ENCODE measurements around the gene PRDM16. TPM values are rescaled to one million over a fixed set of nuclear protein-coding genes. Genes with fewer than 3 reads are reported as not detected.

PRDM16 gene
- total and polyA plus RNA-seq, 2 of the 8 experiments (the other 6 are each of a cell fraction or from before 2014, with no cell fraction given), result 0.39 to 0.43 TPM

- H3K14ac ChIP-seq (ENCODE audit: insufficient read length), result no peak overlapping the region
- H2BK120ac ChIP-seq (replicated peaks; ENCODE audit: low read depth, low read length), result no peak overlapping the region
- H3K27ac ChIP-seq (ENCODE audit: low read depth, low read length), result no peak overlapping the region
- no peak for FAIRE-seq
- no peak overlapping the region for H4K91ac ChIP-seq (replicated peaks; ENCODE audit: insufficient read length, low read length)
- H3K9me3 ChIP-seq (ENCODE audit: insufficient read depth in 2 of 2, low read depth in 1 of 2, low read length in 1 of 2), result no peaks in the 10 kb centered on the region; a peak in 1 of 4 replicates
- DNase-seq (ENCODE audit: low read depth in 1 of 2, low spot score in 2 of 2), result no peak
- no peak overlapping the region for H2BK5ac ChIP-seq (ENCODE audit: low read depth, low read length)
- no peak overlapping the region for H3K4me3 ChIP-seq (ENCODE audit: extremely low read depth in 1 of 4, insufficient read depth in 2 of 4, low read depth in 3 of 4, low read length in 4 of 4)
- no peak overlapping the region for H2AFZ ChIP-seq (ENCODE audit: low read length)
- H3K79me2 ChIP-seq (ENCODE audit: control insufficient read depth in 1 of 2, insufficient read depth in 2 of 2, low read length in 2 of 2), result no peaks in the 10 kb centered on the region
- H3K9ac ChIP-seq (replicated peaks in 1 of 4; ENCODE audit: extremely low read depth in 1 of 4, low read depth in 3 of 4, low read length in 3 of 4), result no peak overlapping the region
- no peak overlapping the region for H2BK20ac ChIP-seq (ENCODE audit: low read length)
- no peak overlapping the region for H3K4me2 ChIP-seq (ENCODE audit: insufficient read depth in 1 of 2, low read depth in 2 of 2, low read length in 2 of 2)
- no peaks in the 10 kb centered on the region; a peak in 2 of 7 replicates for H3K27me3 ChIP-seq (replicated peaks in 1 of 4; ENCODE audit: control insufficient read depth in 3 of 4, extremely low read depth in 1 of 4, insufficient read depth in 3 of 4, low read length in 3 of 4)
- H4K8ac ChIP-seq (ENCODE audit: extremely low read depth, insufficient read depth, low read length), result no peak overlapping the region
- H3K18ac ChIP-seq (ENCODE audit: extremely low read depth, low read length), result no peak overlapping the region
- no peak overlapping the region for H3K4ac ChIP-seq (replicated peaks; ENCODE audit: insufficient read length, low read depth, low read length)
- 80% methylated on average over 11 of the region's 11 CpGs; no CpG with 5 or more reads in 1 of the 2 experiments for WGBS, 2 experiments (ENCODE audit: extremely low coverage in 1 of 2, insufficient coverage in 1 of 2, insufficient read length in 1 of 2, insufficient replicate concordance in 2 of 2, low coverage in 1 of 2, low lambda C conversion rate in 2 of 2, missing lambda C conversion rate in 1 of 2)
- no peaks in the 10 kb centered on the region for H3K36me3 ChIP-seq (ENCODE audit: control insufficient read depth in 2 of 4, insufficient read depth in 4 of 4, low read length in 3 of 4)
- H3K23me2 ChIP-seq (ENCODE audit: low read depth, low read length), result no peaks in the 10 kb centered on the region
- no peaks in the 10 kb centered on the region for H4K20me1 ChIP-seq (replicated peaks in 1 of 2; ENCODE audit: control insufficient read depth in 1 of 2, insufficient read depth in 2 of 2, low read length in 2 of 2)
- ChIA-PET CTCF (ENCODE audit: partially characterized antibody) (no interaction called here), POLR2A (ENCODE audit: partially characterized antibody) (no interaction called here)
- H2BK12ac ChIP-seq (ENCODE audit: low read depth, low read length), result no peak overlapping the region
- no peak overlapping the region for H3K23ac ChIP-seq (ENCODE audit: insufficient read length)
- no peak overlapping the region for H2BK15ac ChIP-seq (ENCODE audit: low read length)
- H2AK5ac ChIP-seq (ENCODE audit: low read depth, low read length), result no peak overlapping the region
- no peaks in the 10 kb centered on the region for H3K79me1 ChIP-seq (ENCODE audit: low read depth, low read length)
- peaks cover 0 to 6% (median 0%) of the 10 kb centered on the region in 4 experiments; a peak in 3 of 7 replicates for H3K4me1 ChIP-seq (replicated peaks in 1 of 4; ENCODE audit: control insufficient read depth in 3 of 4, insufficient read depth in 4 of 4, low read length in 3 of 4)
- H3K56ac ChIP-seq (replicated peaks; ENCODE audit: insufficient read length, low read depth, low read length), result no peak overlapping the region
- no peak overlapping the region for H4K5ac ChIP-seq (ENCODE audit: insufficient read length, low read depth, low read length)
- no peak for TF ChIP-seq TEAD4 (IDR thresholded peaks at IDR 0.05; ENCODE audit: low read depth, low read length)
- no peak for TF ChIP-seq USF2 (IDR thresholded peaks at IDR 0.05; ENCODE audit: low read length)
- TF ChIP-seq RBBP5 (IDR thresholded peaks at IDR 0.05; ENCODE audit: borderline replicate concordance, low read depth, low read length), result no peak
- TF ChIP-seq KDM4A (IDR thresholded peaks at IDR 0.05; ENCODE audit: low read depth, low read length, severe bottlenecking), result no peak
- TF ChIP-seq POLR2A (IDR thresholded peaks at IDR 0.05; ENCODE audit: control extremely low read depth in 1 of 2, low read depth in 2 of 2, low read length in 2 of 2), result no peak
- TF ChIP-seq TBP (IDR thresholded peaks at IDR 0.05; ENCODE audit: low read depth, low read length), result no peak
- no peak for TF ChIP-seq SRF (IDR thresholded peaks at IDR 0.05; ENCODE audit: low read depth, low read length)
- TF ChIP-seq SP2 (IDR thresholded peaks at IDR 0.05; ENCODE audit: low read length), result no peak
- TF ChIP-seq RXRA (IDR thresholded peaks at IDR 0.05; ENCODE audit: insufficient read depth, low read depth, low read length), result no peak
- no peak for TF ChIP-seq ZNF274 (IDR thresholded peaks at IDR 0.05; ENCODE audit: borderline replicate concordance, extremely low read depth, low read length)
- TF ChIP-seq SIN3A (conservative IDR thresholded peaks at IDR 0.05 in 1 of 2, IDR thresholded peaks at IDR 0.05 in 1 of 2; ENCODE audit: low read depth in 1 of 2, low read length in 2 of 2), result no peak
- no peak for TF ChIP-seq KDM1A (IDR thresholded peaks at IDR 0.05; ENCODE audit: borderline replicate concordance, low read length)
- TF ChIP-seq BRCA1 (IDR thresholded peaks at IDR 0.05; ENCODE audit: low read depth, low read length), result no peak
- TF ChIP-seq POU5F1 (IDR thresholded peaks at IDR 0.05; ENCODE audit: low read depth, low read length), result no peak
Observed at GRCh38 chr1:3268281-3268680, 199.3 kb downstream of the PRDM16 start.

Measured in H1 (cell line).